GM23338 (cell line): ENCODE data around the gene PRDM2.

Experiments used
- CTCF ChIP-seq, 2 experiments: fragments of 200-600 bp in 1 of 2; sonication (generic) in 1 of 2; conservative IDR thresholded peaks; 2 replicates each; pipeline versions ENCODE4 v1.5.1 to v1.6.1; 2016 to 2017; ENCODE audit warnings: antibody characterized with exemption in 2 of 2, low read depth in 2 of 2, mild to moderate bottlenecking in 2 of 2, moderate library complexity in 1 of 2
- TF ChIP-seq, protein P1 (sequence below): IDR thresholded peaks from one replicate; pipeline ENCODE4 v1.6.1; 2018; ENCODE audit warnings: antibody characterized with exemption; ENCODE audit not compliant: unreplicated experiment

DNA sequence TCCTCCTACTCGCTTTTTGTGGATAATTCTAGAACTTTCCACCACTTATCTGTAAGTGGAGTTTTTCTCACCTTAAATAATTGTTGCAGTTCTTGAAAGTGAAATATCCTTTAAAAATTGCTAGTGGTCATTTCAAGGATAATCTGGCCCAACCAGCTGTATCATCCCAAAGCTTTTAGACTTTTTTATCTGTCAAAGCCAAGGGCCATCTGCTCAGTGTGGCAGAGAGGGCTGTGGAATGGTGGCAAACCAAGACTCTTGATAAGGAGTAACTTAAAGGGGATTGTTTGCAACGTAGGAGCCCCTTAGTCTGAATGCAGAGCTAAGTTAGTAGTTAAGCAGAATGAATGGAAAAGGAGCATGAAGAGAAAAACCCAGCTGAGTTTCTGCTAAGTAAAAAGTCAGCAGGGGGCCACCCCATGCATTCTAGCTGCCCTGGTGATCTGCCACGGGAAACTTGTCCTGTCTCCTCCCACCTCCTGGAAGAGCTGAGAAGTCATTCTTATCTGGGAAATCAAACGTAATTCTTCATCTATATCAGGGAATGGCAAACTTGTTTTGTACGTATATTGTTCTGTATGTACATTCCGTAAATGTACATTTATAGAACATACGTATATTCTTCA is 169.3 kb downstream of the PRDM2 start:
- TF ChIP-seq CTCF (conservative IDR thresholded peaks at IDR 0.05; ENCODE audit: low read depth in 2 of 2): no peak
- TF ChIP-seq, protein P1, sequence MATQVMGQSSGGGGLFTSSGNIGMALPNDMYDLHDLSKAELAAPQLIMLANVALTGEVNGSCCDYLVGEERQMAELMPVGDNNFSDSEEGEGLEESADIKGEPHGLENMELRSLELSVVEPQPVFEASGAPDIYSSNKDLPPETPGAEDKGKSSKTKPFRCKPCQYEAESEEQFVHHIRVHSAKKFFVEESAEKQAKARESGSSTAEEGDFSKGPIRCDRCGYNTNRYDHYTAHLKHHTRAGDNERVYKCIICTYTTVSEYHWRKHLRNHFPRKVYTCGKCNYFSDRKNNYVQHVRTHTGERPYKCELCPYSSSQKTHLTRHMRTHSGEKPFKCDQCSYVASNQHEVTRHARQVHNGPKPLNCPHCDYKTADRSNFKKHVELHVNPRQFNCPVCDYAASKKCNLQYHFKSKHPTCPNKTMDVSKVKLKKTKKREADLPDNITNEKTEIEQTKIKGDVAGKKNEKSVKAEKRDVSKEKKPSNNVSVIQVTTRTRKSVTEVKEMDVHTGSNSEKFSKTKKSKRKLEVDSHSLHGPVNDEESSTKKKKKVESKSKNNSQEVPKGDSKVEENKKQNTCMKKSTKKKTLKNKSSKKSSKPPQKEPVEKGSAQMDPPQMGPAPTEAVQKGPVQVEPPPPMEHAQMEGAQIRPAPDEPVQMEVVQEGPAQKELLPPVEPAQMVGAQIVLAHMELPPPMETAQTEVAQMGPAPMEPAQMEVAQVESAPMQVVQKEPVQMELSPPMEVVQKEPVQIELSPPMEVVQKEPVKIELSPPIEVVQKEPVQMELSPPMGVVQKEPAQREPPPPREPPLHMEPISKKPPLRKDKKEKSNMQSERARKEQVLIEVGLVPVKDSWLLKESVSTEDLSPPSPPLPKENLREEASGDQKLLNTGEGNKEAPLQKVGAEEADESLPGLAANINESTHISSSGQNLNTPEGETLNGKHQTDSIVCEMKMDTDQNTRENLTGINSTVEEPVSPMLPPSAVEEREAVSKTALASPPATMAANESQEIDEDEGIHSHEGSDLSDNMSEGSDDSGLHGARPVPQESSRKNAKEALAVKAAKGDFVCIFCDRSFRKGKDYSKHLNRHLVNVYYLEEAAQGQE: no peak
